ENCODE data around the gene GLI3. TPM values are rescaled to one million over a fixed set of nuclear protein-coding genes. Genes with fewer than 3 reads are reported as not detected.

The GLI3 gene
- polyA plus RNA-seq, 6 donors from 2014 or later: not detected

- Mint-ChIP-seq H3K27me3 (peaks cover 12 to 41% (median 32%) of the 10 kb centered on the region in 3 donors), H3K9me3 (no peaks in the 10 kb centered on the region), H3K4me1 (no peaks in the 10 kb centered on the region), H3K36me3 (no peaks in the 10 kb centered on the region), H3K4me3 (peak overlapping the region in 1 of 8 donors; percentile 12), H3K27ac (peak overlapping the region in 1 of 6 donors; percentile 11)
- no peak for DNase-seq
- no peak for ATAC-seq (ENCODE audit: low read depth in 2 of 2)
Measured at GRCh38 chr7:41981046-41982040, 255.7 kb downstream of the GLI3 start.

GRCh38 chr7:41979834-41980307 is 257.1 kb downstream of the GLI3 start:
- H3K4me3 Mint-ChIP-seq: no peak overlapping the region
- H3K9me3 Mint-ChIP-seq: no peaks in the 10 kb centered on the region
- H3K27me3 Mint-ChIP-seq: peaks cover 12 to 43% (median 32%) of the 10 kb centered on the region in 3 donors
- peak in 1 of 2 donors; percentile 35 for ATAC-seq (ENCODE audit: low read depth in 2 of 2)
- no peaks in the 10 kb centered on the region for H3K4me1 Mint-ChIP-seq
- H3K27ac Mint-ChIP-seq: peak overlapping the region in 1 of 6 donors; percentile 90
- DNase-seq: no peak
- no peaks in the 10 kb centered on the region for H3K36me3 Mint-ChIP-seq

- no peak for ATAC-seq (ENCODE audit: low read depth in 2 of 2)
- no peak for DNase-seq
- Mint-ChIP-seq H3K9me3 (no peaks in the 10 kb centered on the region), H3K27me3 (peaks cover 12 to 41% (median 24%) of the 10 kb centered on the region in 3 donors), H3K27ac (peak overlapping the region in 1 of 6 donors; percentile 12), H3K4me1 (no peaks in the 10 kb centered on the region), H3K36me3 (no peaks in the 10 kb centered on the region), H3K4me3 (no peak overlapping the region)
Measured at GRCh38 chr7:41978858-41979257, 258.2 kb downstream of the GLI3 start.

- H3K27ac Mint-ChIP-seq: no peak overlapping the region
- no peaks in the 10 kb centered on the region for H3K4me1 Mint-ChIP-seq
- no peak for DNase-seq
- no peak for ATAC-seq (ENCODE audit: low read depth in 2 of 2)
- no peaks in the 10 kb centered on the region for H3K9me3 Mint-ChIP-seq
- H3K27me3 Mint-ChIP-seq: peaks cover 12 to 41% (median 24%) of the 10 kb centered on the region in 3 donors
- no peaks in the 10 kb centered on the region for H3K36me3 Mint-ChIP-seq
- H3K4me3 Mint-ChIP-seq: no peak overlapping the region
Measured at GRCh38 chr7:41977661-41978060, 259.3 kb downstream of the GLI3 start.

- Mint-ChIP-seq H3K27me3 (peaks cover 12 to 41% (median 24%) of the 10 kb centered on the region in 3 donors), H3K4me3 (peak overlapping the region in 1 of 8 donors; percentile 27), H3K36me3 (no peaks in the 10 kb centered on the region), H3K4me1 (no peaks in the 10 kb centered on the region), H3K9me3 (no peaks in the 10 kb centered on the region), H3K27ac (no peak overlapping the region)
- no peak for ATAC-seq (ENCODE audit: low read depth in 2 of 2)
- no peak for DNase-seq
Measured at GRCh38 chr7:41977151-41977651, 259.8 kb downstream of the GLI3 start.

GRCh38 chr7:41976411-41976810 is 260.6 kb downstream of the GLI3 start:
- no peaks in the 10 kb centered on the region for H3K4me1 Mint-ChIP-seq
- DNase-seq (no peak), ATAC-seq (ENCODE audit: low read depth in 2 of 2) (no peak)
- H3K4me3 Mint-ChIP-seq: no peak overlapping the region
- H3K9me3 Mint-ChIP-seq: no peaks in the 10 kb centered on the region
- no peak overlapping the region for H3K27ac Mint-ChIP-seq
- H3K27me3 Mint-ChIP-seq: peaks cover 12 to 38% (median 29%) of the 10 kb centered on the region in 3 donors
- H3K36me3 Mint-ChIP-seq: no peaks in the 10 kb centered on the region

- Mint-ChIP-seq H3K27me3 (peaks cover 12 to 32% (median 23%) of the 10 kb centered on the region in 3 donors), H3K4me1 (no peaks in the 10 kb centered on the region), H3K4me3 (no peak overlapping the region), H3K9me3 (no peaks in the 10 kb centered on the region), H3K36me3 (no peaks in the 10 kb centered on the region), H3K27ac (no peak overlapping the region)
- ATAC-seq (ENCODE audit: low read depth in 2 of 2) (no peak), DNase-seq (no peak)
Measured at GRCh38 chr7:41975849-41976248, 261.2 kb downstream of the GLI3 start.

- Mint-ChIP-seq H3K36me3 (no peaks in the 10 kb centered on the region), H3K27ac (no peak overlapping the region), H3K9me3 (no peaks in the 10 kb centered on the region), H3K4me3 (no peak overlapping the region), H3K4me1 (no peaks in the 10 kb centered on the region), H3K27me3 (peaks cover 11 to 24% (median 15%) of the 10 kb centered on the region in 3 donors)
- no peak for ATAC-seq (ENCODE audit: low read depth in 2 of 2)
- no peak for DNase-seq
Measured at GRCh38 chr7:41974870-41975557, 262.0 kb downstream of the GLI3 start.

GRCh38 chr7:41973202-41973730 is 263.7 kb downstream of the GLI3 start:
- Mint-ChIP-seq H3K4me3 (no peak overlapping the region), H3K9me3 (no peaks in the 10 kb centered on the region), H3K27ac (no peak overlapping the region), H3K27me3 (peaks cover 6 to 15% (median 9%) of the 10 kb centered on the region in 3 donors), H3K4me1 (no peaks in the 10 kb centered on the region), H3K36me3 (no peaks in the 10 kb centered on the region)
- no peak for ATAC-seq (ENCODE audit: low read depth in 2 of 2)
- DNase-seq: no peak

- H3K36me3 Mint-ChIP-seq: no peaks in the 10 kb centered on the region
- H3K9me3 Mint-ChIP-seq: no peaks in the 10 kb centered on the region
- no peak overlapping the region for H3K4me3 Mint-ChIP-seq
- peaks cover 5 to 13% (median 6%) of the 10 kb centered on the region in 3 donors for H3K27me3 Mint-ChIP-seq
- no peak for DNase-seq
- ATAC-seq (ENCODE audit: low read depth in 2 of 2): no peak
- no peaks in the 10 kb centered on the region for H3K4me1 Mint-ChIP-seq
- no peak overlapping the region for H3K27ac Mint-ChIP-seq
Measured at GRCh38 chr7:41972776-41973175, 264.2 kb downstream of the GLI3 start.

GRCh38 chr7:41972270-41972669 is 264.7 kb downstream of the GLI3 start:
- Mint-ChIP-seq H3K27me3 (peaks cover 3 to 13% (median 5%) of the 10 kb centered on the region in 3 donors), H3K36me3 (no peaks in the 10 kb centered on the region), H3K4me1 (no peaks in the 10 kb centered on the region), H3K27ac (no peak overlapping the region), H3K4me3 (no peak overlapping the region), H3K9me3 (no peaks in the 10 kb centered on the region)
- ATAC-seq (ENCODE audit: low read depth in 2 of 2): no peak
- DNase-seq: no peak

GRCh38 chr7:41971640-41972187 is 265.3 kb downstream of the GLI3 start:
- no peak for DNase-seq
- no peaks in the 10 kb centered on the region for H3K36me3 Mint-ChIP-seq
- no peaks in the 10 kb centered on the region for H3K9me3 Mint-ChIP-seq
- H3K4me1 Mint-ChIP-seq: no peaks in the 10 kb centered on the region
- no peak overlapping the region for H3K4me3 Mint-ChIP-seq
- peak overlapping the region in 1 of 6 donors; percentile 2 for H3K27ac Mint-ChIP-seq
- ATAC-seq (ENCODE audit: low read depth in 2 of 2): no peak
- peaks cover 0 to 13% (median 5%) of the 10 kb centered on the region in 3 donors for H3K27me3 Mint-ChIP-seq

GRCh38 chr7:41970941-41971340 is 266.1 kb downstream of the GLI3 start:
- H3K27ac Mint-ChIP-seq: no peak overlapping the region
- peaks cover 0 to 13% (median 5%) of the 10 kb centered on the region in 3 donors for H3K27me3 Mint-ChIP-seq
- no peaks in the 10 kb centered on the region for H3K36me3 Mint-ChIP-seq
- H3K4me3 Mint-ChIP-seq: no peak overlapping the region
- H3K4me1 Mint-ChIP-seq: no peaks in the 10 kb centered on the region
- DNase-seq (no peak), ATAC-seq (ENCODE audit: low read depth in 2 of 2) (no peak)
- H3K9me3 Mint-ChIP-seq: no peaks in the 10 kb centered on the region
